HG03354 (cell line): ENCODE measurements around the gene DNASE1L3.
A peak's percentile ranks its signal among the peaks of the same experiment; 100 is the strongest.
"Not testable (repeated sequence)": the region's sequence is repeated elsewhere in the genome, so short reads cannot be mapped to it uniquely, and the experiment has no call there.

Experiments used
- ATAC-seq: cut with Tn5 transposase; IDR thresholded peaks from one replicate; pipeline ENCODE4 v1.9.1; 2021; ENCODE audit warnings: mild to moderate bottlenecking; ENCODE audit not compliant: unreplicated experiment, poor library complexity, severe bottlenecking

DNASE1L3 gene

GRCh38 chr3:58203541-58203940 is 7.2 kb downstream of the DNASE1L3 start:
- ATAC-seq = no peak

- ATAC-seq = peak; percentile 69
Measured at GRCh38 chr3:58202917-58203360, 7.8 kb downstream of the DNASE1L3 start.

GRCh38 chr3:58201451-58201850 is 9.3 kb downstream of the DNASE1L3 start:
- ATAC-seq = not testable (repeated sequence)

- no peak for ATAC-seq
Measured at GRCh38 chr3:58200846-58201355, 9.9 kb downstream of the DNASE1L3 start.

- ATAC-seq = no peak
Measured at GRCh38 chr3:58200121-58200709, 10.6 kb downstream of the DNASE1L3 start.

- ATAC-seq = no peak
Measured at GRCh38 chr3:58198804-58199203, 12.0 kb downstream of the DNASE1L3 start.

GRCh38 chr3:58198362-58198761 is 12.4 kb downstream of the DNASE1L3 start:
- ATAC-seq = no peak

GRCh38 chr3:58197588-58197987 is 13.2 kb downstream of the DNASE1L3 start:
- no peak for ATAC-seq

GRCh38 chr3:58193682-58194407 is 16.9 kb downstream of the DNASE1L3 start:
- no peak for ATAC-seq

- ATAC-seq = no peak
Measured at GRCh38 chr3:58192069-58192468, 18.7 kb downstream of the DNASE1L3 start.

GRCh38 chr3:58191361-58191991 is 19.3 kb downstream of the DNASE1L3 start:
- no peak for ATAC-seq

GRCh38 chr3:58190882-58191281 is 19.9 kb downstream of the DNASE1L3 start:
- ATAC-seq = no peak

GRCh38 chr3:58190291-58190690 is 20.5 kb downstream of the DNASE1L3 start:
- no peak for ATAC-seq

- ATAC-seq = no peak
Measured at GRCh38 chr3:58189691-58190090, 21.1 kb downstream of the DNASE1L3 start.

- ATAC-seq = no peak
Measured at GRCh38 chr3:58188921-58189451, 21.8 kb downstream of the DNASE1L3 start.

GRCh38 chr3:58188173-58188564 is 22.6 kb downstream of the DNASE1L3 start:
- no peak for ATAC-seq

GRCh38 chr3:58184982-58185360 is 25.8 kb downstream of the DNASE1L3 start:
- no peak for ATAC-seq

- no peak for ATAC-seq
Measured at GRCh38 chr3:58184309-58184981, 26.3 kb downstream of the DNASE1L3 start.

- ATAC-seq = no peak
Measured at GRCh38 chr3:58183891-58184290, 26.9 kb downstream of the DNASE1L3 start.

GRCh38 chr3:58183221-58183620 is 27.6 kb downstream of the DNASE1L3 start:
- ATAC-seq = no peak
